GM12801 (cell line): ENCODE results near the gene GALNT14.

Experiments
- TF ChIP-seq, protein P1 (sequence below): IDR thresholded peaks from one replicate; pipeline ENCODE4 v1.5.1; 2011; ENCODE audit warnings: control low read depth; ENCODE audit not compliant: insufficient read length; ENCODE audit errors: extremely low read depth

Gene GALNT14

DNA sequence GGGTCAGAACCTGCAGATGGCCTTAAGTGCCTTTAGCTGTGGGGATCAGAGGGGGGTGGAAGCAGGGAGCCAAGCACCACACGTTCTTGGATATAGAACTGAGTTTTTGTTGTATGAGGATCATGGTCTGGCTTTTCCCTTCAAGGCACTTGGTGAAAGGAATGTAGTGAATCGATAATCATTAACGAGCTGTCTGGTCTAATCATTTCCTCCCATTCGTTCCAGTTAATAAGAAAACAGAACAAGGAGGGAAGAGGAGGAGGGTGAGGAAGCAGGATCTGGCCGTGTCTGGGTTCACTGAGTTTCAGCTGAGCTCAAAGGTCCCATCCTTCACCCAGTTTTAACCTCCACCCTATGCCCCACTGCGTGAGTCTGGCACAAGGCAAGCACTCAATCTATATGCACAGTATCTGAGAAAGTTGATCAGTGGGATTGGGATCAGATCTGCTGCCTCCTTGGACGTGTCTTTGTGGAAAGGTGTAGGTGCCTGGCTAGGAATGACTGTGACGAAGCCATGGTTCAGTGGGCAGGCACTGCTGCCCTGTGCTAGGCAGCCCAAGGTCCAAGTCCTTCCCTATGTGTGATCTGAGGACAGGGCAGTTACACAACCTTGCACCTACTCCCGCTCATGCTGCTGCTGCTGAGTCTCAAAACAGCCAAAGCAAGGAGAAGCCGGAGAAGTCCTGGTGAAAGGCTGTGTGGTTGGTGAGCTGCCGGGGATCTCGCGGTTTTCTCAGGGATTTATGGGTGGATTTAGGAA lies 54.8 kb downstream of the GALNT14 start:
- TF ChIP-seq, protein P1, sequence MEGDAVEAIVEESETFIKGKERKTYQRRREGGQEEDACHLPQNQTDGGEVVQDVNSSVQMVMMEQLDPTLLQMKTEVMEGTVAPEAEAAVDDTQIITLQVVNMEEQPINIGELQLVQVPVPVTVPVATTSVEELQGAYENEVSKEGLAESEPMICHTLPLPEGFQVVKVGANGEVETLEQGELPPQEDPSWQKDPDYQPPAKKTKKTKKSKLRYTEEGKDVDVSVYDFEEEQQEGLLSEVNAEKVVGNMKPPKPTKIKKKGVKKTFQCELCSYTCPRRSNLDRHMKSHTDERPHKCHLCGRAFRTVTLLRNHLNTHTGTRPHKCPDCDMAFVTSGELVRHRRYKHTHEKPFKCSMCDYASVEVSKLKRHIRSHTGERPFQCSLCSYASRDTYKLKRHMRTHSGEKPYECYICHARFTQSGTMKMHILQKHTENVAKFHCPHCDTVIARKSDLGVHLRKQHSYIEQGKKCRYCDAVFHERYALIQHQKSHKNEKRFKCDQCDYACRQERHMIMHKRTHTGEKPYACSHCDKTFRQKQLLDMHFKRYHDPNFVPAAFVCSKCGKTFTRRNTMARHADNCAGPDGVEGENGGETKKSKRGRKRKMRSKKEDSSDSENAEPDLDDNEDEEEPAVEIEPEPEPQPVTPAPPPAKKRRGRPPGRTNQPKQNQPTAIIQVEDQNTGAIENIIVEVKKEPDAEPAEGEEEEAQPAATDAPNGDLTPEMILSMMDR: no peak

DNA sequence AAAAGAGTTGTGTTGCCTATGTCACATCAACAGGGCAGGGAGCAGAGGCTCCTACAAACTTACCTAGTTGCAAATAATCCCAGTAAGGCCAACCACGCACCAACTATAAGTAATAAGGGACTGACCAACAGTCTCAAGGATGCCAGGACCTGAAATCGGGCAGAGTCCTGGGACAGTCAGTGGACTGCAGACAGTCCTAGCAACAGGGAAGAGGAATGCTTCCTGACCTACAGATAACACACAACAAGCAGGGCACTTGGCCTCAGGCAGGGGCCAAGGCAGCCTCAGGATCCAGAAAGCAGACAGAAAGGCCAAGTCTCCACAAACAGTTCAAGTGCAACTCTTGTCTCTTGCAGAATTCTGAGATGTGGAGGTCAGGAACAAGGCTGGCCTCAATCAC lies 56.2 kb downstream of the GALNT14 start:
- TF ChIP-seq, protein P1: no peak

DNA sequence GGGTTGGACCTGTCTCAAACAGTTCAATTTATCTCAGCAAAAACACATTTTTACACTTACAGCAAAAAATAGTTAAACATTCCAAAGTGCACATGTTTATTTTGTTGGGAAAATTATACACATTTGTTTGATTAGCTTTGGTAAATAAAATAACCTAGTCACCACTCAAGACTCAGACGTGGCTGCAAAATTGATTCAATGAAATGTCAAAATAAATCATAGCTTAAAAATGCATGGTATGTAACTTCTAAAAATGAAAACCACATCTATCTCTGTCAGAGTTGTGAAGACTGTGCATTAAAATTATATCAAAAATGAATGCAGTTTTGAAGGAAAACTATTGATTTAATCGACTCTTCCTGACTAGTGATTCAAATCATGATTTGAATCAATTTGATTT lies 56.7 kb downstream of the GALNT14 start:
- TF ChIP-seq, protein P1: no peak

DNA sequence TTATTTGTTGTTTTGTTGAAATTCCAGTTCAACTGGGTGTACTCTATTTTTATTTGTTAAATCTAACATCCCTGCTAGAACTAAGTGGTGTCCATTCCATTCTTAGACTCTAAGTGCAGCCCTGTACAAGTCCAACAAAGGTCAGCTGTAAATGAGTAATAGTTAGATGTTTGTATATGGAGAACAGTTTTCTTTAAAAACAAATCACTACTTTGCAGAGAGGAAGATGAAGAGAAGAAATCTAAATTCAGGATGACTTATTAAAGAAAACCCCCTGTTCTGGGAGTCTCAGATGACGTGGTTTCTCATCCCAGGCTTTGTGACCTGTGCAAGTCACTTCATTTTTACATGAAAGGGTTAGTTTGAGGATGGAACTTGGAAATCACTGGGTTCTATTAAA lies 57.9 kb downstream of the GALNT14 start:
- TF ChIP-seq, protein P1: no peak

DNA sequence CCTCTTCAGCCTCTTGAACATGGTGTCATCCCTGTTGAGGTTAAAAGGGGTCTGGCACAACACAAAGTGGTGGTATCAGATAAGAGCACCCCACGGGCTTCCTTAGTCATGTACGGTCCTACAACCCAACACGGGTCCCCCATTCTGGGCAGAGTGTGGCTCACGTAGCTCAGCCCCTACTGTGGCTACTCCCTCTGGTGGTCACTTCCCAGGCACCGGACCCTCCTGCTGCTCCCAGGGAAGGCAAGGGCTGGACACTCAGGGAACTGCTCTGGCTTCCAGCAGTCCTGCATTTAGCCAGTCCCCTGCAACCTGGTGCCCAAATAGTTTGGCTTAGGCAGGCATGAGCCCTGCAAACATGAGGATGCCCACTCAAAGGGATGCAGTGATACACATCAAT lies 58.6 kb downstream of the GALNT14 start:
- TF ChIP-seq, protein P1: no peak

DNA sequence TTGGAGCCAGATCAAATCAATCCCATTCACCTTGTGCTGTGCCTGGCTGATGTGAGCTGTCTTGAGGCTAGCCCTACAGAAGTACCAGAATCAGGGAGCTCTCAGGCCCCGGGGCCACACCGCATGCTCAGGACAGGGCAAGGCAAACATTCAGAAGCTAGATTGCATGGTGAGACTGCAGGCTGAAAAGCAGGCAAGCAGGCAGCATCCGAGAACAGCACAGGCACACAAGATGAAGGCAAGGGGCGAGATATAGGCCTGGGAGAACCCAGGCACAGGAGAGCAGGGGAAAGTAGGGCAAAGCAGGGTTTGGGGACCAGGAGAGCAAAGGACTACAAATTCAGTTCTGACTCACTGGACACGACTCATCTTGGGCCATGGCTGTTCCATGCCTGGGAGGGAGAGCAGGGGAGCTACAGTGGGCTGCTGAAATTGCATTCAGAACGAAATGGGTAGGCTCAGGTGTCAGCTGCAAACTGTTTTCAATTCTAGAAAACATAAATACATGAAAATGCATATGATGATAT lies 59.6 kb downstream of the GALNT14 start:
- TF ChIP-seq, protein P1: no peak

DNA sequence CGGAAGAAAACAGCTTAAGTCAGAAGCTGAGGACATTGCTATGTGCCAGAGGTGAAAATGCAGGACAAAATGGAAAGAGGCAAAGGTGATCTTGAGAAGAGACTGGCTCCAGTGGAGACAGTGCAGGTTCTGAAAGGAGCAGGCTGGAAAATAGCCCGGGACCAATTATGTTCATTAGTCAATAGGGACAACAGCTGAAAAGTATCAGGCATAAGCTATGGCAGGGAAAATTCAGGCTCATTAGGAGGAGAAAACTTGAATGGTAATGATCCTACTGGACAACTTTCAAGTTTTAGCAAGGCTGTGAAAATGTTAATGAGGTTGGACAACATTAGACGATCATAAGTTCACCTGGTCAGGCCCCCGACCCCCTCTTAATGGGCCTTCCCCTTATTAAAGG lies 60.2 kb downstream of the GALNT14 start:
- TF ChIP-seq, protein P1: no peak
